MV-4-11 (cell line): Measurements from ENCODE around the gene PLOD2.
"Not testable (repeated sequence)": the region's sequence is repeated elsewhere in the genome, so short reads cannot be mapped to it uniquely, and the experiment has no call there.

Source experiments
- DNase-seq: peaks from one replicate; lab custom pipeline; 2025; lab: John Stamatoyannopoulos, UW

Gene PLOD2

DNA sequence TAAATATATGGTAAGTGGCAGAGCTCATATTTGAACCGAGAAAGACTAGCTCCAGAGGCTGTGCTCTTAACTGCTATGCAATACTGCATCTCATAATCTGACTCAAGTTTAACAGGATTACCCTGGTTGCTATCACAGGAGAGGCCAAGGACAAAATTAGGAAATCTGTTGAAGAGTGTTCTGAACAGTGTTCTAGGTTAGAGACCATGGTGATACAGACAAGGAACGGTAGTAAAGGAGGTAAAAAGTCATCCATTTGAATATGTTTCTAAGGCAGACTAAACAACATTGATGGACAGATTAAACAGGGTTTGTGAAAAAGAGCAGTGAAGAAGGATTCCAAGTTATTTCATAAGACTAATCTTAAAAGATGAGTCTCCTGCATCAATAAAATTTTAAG is 22.1 kb downstream of the PLOD2 start:
- DNase-seq, result no peak

DNA sequence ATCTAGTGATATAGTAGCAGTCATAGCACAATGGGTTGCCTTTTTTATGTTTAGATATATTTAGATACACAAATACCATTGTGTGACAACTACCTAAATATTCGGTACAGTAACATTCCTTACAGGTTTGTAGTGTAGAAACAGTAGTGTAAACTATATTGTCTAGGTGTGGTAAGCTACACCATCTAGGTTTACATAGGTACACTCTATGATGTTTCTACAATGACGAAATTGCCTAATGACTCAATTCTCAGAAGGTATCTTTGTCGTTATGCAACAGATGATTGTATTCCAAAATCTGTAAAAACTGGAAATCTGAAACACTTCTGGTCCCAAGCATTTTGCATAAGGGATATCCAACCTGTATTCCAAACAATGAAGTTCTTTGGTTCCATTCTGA is 24.3 kb downstream of the PLOD2 start:
- DNase-seq, result no peak

DNA sequence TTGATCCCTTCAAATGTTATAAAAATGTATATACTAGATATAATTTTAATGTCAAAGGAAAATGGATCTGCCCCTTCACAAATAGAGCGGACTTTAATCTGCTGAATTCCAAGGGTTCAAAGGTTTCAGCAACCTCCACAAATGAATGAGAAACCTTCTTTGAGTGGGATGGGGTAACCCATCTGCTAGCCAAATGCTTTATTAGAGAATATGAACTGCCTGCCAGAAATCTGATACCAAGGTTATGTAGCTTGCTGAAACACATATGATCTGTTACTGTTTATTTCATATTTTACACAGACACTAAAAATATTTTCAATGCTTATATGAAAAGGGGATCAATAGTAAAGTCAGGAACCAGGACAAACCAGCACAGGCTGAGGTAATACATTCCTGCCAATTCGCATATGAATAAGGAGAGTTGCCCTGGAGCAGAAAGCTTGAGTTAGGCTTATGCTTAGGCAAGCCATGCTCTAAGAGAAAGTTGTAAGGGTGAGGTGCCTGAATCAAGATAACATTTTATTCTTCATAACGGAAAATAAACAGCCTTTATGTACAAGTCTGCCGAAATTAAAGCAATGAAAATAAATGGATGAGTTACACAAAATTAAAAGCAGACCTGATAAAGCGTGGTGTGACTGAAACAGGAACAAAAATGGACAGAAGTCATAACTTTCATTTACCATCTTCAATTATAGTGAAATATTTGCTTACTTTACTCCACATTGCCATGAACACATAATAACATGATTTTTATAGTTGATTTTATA is 26.5 kb downstream of the PLOD2 start:
- DNase-seq, result no peak

DNA sequence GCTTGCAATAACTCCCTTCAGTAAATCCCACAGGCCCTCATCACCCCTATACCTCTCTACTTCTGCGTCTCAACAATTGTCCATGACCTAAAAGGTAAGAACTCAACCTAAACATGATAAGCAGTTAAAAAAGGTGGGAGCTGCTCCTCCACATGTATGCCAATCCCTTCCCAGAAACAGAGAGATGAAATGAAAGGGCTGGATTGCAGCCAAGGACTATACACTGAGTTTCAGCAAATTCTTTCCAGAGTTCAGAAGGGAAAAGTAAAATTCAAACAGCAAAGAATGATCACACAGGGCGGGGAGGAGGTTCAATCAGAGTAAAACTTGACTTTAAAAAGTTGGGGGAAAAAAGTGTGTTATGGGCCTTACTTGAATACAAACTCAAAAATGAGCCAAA is 27.5 kb downstream of the PLOD2 start:
- no peak for DNase-seq

DNA sequence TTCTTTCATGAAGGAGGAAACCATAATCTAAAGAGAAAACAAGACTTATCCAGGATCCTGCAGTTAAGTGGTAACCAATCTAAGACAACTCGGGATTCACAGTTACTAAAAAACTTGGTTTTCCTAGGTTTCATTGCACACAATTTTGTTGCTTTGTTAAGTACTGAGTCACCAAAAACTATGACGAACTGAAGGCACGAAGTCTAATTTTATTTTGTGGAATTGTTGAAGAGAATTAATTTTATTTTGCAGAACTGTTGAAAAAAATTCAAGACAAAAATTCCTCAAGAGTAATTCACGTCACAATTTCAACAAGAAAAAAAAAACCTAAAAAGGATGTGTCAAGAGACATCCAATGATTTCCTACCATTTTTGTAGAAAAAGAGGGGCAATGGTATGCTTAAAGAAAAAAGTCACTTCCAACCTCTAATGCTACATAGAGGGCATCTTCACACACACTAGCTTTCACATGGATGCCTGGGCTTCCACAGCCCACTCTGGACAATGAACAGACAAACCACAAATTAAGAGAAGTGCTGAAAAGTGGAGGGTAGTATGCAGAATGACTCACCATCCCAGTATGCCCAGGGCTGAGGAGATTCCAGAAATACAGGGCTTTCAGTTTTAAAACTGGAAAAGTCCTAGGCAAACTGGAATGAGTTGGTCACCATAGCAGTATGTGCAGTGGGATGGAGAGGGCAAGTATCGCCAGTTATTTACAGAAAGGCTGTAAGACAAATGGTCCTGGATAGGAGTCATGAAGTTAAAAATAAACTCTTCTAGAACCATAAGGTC is 29.2 kb downstream of the PLOD2 start:
- DNase-seq, result no peak

DNA sequence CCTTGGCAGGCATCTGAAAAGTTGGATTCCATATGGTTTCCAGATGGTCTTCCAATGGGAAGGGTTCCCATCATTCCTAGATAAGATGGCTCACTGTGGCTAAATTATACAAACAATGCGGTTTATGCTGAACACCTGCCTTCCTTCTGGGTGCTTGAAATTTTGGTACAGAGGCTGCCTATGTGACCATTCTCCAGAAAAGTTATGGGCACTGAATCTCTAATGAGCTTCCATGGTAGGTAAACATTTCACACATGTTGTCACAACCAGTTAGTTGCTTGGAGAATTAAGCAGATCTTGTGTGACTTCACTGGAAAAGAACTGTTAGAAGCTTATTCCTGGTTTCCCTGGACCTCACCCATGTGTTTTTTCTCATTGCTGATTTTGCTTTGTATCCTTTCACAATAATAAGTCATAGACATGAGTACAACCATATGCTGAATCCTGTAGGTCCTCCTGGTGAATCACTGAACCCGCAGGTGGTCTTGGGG is 30.1 kb downstream of the PLOD2 start:
- DNase-seq, result no peak

DNA sequence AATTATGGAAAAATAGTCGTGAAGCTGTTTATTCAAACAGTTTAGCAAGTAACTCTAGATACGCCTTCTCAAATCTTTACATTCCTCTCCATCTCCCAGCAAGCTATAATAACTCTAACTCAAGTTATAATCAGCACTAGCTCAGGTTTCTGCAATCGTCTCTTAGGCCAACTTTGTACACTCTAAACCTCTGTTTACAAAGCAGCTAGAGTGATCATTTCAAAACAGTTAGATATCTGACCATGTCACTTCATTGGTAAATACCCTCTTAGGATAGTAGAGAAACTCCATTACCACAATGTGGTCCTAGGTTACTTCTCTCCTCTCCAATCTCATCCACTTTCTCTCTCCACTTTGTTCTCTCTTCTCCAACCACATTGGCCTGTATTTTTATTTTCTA is 31.2 kb downstream of the PLOD2 start:
- no peak for DNase-seq

DNA sequence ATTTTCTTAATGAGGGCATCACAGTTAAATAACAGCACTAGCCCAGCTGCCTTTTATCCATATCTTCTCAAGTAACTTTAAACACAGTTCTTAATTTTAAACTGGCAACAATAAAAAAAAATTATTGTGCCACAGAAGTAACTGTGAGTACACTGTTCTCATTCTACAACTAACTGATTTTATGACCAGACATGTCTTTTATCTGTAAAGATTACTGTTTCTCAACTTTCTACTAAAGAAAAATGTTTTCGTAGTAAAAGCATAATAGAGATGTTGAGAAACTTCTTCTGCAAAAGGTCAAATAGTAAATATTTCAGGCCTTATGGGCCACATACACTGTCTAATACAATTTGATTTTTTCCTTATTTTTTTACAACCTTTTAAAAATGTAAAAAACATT is 32.0 kb downstream of the PLOD2 start:
- no peak for DNase-seq

DNA sequence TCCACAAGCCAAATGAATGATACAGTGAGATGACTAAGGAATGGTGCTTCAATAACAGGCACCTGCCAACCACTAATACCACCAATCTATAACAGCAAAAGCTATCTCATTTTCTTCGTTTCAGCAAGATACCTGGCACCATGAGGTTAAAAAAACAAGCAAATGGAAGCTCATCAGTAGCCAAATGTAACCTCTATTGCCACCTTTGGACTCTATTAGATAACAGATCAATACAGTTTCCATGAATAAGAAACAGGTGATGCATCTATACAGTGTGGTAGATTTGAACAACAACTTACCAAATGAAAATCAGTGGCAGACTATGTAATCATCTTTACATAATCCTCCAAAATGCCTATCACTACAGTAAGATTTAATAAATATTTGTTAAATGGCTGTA is 32.8 kb downstream of the PLOD2 start:
- no peak for DNase-seq

DNA sequence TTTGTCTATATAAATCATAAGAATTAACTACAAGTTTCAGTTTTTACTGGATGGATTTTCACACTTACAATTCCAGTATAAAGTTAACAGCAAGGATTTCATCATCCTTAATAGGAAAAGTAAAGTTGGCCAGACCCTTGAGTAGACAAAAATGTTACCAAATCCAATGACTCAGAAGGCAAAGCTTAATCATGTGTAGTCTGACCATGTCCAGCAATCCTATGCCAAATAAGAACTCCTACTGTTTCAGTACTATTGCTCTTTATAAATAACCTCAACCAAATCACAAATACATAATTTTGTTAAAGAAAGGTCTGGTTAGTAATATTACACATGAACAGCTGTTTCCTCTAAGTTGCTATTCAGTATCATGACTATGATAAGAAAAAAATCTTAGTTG is 35.0 kb downstream of the PLOD2 start:
- DNase-seq, result no peak

DNA sequence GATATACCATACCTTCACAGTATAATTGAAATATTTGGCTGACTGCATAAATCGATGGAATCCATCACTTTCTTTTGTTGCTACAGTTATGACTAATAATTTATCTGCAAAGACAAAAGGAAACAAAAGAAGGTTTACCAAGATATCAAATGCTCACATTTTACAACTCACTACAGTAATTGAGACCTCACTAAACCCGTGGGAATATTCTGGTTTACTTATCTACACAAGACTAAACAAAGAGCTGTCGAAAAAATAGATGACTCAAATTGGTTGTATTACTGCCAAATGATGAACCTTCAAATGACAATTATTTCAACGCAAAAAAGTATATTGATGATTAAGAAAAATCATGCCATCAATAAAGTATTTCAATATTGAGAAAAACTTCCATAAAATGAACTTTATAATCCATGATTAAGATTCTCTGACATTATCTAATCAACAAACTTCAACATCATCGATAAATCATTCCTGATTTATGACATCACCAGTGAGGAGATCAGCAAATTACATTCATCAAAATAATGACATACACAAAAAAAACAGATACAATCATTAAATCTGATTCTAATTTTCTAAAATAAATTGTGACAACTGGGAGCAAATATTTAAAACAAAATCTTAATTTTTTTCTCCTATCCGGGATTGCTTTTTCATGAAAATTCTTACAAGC is 36.7 kb downstream of the PLOD2 start:
- DNase-seq, result no peak

DNA sequence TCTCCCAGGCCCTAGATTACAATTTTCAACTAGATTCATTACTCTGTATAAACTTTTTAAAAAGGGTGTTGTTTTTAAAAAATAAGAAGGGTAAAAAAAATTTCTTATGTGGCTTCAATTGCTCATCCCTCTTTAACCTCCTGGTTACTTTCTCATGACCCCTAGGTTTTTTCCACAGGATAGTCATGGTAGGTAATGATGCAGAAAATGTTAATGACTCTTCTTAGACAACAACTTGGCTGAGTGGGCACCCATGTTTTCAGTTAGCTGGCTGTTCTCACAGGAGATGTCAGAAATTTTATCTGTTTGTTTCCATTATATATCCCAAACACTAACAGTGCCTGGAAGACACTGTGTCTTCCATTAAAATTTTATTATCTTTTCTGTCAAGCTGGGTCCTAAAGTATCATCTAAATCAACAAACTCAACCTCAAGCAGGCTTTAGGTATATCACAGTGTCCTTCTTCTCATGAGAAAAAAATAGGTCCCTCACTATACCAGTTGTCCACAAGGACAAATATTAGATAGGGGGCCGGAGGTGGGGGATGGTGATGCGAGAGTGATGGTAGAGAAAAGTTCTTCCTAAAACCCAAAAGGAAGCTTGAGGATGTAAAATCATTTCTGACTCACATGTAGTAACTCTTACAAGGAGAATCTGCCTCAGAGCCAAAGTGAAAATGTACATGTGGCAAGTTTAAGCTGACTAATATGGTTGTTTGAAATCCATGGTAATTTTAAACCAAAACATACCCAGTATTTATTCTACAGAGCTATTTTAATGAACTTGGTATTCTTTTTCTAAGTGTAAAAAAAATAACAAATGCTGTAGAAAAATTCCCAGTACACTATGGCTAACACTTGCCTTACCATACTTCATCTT is 43.3 kb downstream of the PLOD2 start:
- DNase-seq, result no peak

DNA sequence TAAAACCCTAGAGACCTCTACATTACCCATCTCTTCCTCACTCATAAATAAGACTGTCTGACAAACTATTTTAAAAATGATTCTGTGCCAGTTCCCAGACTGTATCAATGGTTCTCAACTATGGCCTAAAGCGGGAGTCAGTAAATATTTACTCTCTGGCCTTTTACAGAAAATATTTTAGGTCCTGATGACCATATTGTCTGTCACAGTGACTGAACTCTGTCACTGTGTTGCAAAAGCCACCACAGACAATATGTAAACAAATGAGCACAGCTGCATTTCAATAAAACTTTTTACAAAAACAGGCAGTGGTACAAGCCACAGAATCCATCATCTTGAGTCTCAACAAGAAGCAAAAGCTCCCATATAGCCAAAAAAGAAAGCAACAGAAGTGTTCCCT is 45.4 kb downstream of the PLOD2 start:
- DNase-seq, result no peak

DNA sequence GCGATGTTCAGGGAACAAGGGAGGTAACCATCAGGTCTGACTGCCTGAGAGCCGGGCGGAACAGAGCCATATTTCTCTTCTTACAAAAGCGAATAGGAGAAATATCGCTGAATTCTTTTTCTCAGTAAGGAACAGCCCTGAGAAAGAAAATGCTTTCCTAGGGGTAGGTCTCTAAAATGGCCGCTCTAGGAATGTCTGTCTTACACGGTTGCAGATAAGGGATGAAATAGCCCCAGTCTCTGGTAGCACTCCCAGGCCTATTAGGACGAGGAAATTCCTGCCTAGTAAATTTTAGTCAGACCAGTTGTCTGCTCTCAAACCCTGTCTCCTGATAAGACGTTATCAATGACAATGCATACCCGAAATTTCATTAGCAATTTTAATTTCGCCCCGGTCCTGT is 47.2 kb downstream of the PLOD2 start:
- DNase-seq, result not testable (repeated sequence)

DNA sequence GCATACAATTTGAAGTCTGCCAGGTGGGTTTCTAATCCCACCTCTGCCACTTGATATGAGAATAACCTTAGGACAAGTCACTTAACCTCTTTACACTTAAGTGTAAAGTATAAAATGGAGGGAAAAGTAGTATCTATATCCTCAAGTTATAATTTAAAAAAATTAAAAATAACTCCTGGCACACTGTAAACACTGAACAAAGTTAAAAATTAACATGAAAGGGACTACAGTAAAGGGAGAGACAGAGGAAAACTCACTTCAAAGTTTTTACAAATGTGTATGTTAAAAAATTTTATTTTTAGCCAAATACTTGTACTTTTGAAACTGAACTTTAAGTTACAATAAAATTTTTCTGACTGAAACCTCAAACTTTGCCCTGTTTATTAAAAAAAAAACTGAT is 49.6 kb downstream of the PLOD2 start:
- DNase-seq, result no peak

DNA sequence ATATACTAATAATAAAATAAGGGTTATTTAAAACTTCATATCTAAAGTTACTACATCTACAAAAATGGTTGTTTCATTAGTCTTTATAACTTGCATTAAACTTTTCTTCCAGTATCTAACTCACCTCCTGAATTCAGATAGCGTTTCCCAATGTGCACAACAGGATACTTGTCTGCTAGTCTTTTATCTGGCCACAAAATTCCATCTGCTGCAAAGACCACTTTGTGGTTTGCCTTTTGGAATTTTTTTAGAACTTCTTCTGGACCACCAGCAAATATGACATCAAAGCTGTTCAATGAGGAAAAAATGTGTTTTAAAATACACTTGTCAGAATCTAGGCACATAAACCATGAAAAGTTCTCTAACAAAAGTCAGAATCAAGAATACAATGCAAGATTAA is 50.8 kb downstream of the PLOD2 start:
- no peak for DNase-seq

DNA sequence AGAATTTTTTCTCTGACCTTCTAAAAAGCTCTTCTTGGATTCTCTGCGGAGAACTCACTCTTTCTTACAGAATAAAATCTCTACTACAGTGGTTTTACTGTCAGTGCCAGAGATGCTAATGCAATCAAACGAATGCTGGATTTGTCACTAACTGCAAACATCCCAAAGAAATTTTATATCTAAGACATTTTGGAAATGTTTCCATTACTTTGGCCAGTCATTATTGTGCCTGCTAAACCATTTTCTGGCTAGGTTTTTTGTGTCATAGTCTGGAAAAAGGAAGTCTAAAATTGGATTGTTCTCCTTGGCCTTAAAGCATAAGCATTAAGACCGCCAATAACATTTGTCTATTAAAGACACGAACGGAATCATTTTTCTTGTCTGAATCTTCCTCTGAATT is 54.0 kb downstream of the PLOD2 start:
- DNase-seq, result no peak

DNA sequence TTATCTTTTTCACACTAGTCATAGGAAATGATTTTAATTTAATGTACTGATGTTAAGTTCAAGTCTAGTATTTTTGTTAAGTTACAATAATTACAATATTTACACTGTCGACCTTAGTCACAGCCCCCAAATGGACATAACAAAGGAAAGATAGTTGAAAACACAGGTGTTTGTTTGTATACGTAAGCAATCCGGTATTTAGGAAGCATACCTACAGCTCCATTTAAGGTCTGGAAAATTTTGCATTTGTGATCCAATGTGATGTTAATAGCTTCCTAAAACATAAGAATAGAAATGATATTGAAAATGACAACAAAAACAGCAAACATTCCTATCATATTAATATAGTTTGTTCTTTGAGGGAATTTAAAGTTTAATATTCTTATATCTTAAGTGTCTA is 56.9 kb downstream of the PLOD2 start:
- no peak for DNase-seq

DNA sequence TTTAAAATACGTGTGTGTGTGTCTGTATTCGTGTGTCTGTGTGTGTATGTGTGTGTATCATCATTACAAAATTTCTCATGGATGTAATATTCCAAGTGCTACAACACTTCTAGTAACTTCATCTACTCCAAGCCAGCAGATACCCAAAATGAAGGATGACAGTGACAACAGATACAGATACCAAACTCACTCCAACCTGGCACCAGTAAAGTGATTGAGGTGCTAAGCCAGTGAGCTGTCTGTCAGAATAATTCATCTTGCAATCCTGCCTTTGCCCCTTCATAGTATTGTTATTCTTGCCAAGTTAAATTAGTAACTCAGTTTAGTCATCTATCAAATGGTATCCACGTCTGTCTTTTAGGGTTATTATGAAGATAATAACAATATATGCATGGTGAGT is 58.1 kb downstream of the PLOD2 start:
- DNase-seq, result no peak

DNA sequence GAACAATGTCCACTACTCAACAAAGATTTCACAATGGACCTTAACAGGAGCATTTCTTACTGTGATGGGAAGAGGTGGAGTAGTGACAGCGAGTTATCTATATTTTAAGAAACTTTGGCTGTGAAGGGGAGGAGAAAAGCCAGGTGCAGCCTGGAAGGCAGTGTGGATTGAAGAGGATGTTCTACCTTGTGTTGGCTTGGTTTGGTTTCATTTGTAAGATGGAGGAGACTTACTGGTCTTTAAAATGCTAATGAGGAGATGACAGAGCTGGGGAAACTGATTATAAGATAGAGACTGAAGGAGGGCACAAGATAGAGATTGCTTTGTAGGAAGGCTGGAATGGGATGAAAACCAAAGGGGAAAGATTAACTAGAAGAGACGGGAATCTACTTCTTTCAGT is 59.4 kb downstream of the PLOD2 start:
- no peak for DNase-seq

DNA sequence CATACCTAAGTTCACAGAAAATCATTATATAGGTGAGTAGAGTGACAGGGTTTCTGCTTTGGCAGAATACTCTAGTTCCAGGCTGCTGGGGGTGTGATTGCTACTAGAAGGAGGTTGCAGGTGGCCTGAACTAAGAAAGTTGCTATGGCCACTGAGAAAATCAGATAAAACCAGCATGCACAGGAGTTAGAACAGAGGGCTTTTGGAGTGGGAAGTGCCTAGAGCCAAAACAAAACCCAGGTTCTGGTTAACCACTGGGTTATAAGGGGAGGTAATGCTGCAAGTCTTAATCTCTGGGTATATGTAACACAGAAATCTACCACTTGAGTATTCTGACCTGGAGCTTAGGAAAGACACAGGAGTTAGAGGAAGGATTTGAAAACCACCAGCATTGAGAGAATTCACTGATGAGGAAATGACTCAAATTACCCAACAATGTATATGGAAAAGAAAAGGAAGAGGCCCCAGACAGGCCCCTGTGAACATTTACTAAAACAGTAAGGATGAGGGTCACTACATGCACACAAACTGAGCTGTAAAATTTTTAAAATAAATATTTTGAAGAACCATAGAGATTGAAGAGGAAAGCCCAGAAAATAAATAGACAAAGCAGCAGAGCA is 60.0 kb downstream of the PLOD2 start:
- DNase-seq, result no peak

DNA sequence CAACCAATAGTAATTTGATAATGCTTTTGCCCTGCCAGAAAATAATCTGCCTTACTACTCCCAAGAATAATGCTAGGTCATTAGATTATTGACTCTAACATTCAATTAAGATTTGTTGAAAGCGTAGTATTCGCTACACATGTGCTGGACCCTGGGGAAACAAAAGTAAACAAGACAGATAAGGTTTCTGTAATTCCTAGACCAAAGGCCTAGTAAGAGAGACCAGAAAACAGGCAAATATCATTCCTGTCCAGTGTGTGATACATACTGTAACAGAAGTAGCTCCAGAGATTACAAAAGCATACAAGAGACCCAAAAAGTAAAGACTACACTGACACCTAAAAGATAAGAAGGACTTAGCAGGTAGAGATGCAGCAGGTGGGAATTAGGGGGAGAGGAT is 60.8 kb downstream of the PLOD2 start:
- no peak for DNase-seq
